Progenitor cell of endocrine pancreas (in vitro differentiated cells): ENCODE measurements around the gene FAM83F. TPM values are rescaled to one million over a fixed set of nuclear protein-coding genes. Genes with fewer than 3 reads are reported as not detected.

ENCODE experiments used
- DNase-seq: peaks from one replicate; pipeline ENCODE4 v3.0.0; 2021; ENCODE audit warnings: low spot score; ENCODE audit not compliant: unreplicated experiment
- H3K27ac Mint-ChIP-seq: 2 replicates; pipeline ENCODE4 v1.8.0; 2021; ENCODE audit warnings: mild to moderate bottlenecking, moderate library complexity, mixed read lengths
- H3K27me3 Mint-ChIP-seq: 2 replicates; pipeline ENCODE4 v1.8.0; 2021; ENCODE audit warnings: mixed read lengths
- H3K36me3 Mint-ChIP-seq: 2 replicates; pipeline ENCODE4 v1.8.0; 2022; ENCODE audit warnings: mixed read lengths; ENCODE audit not compliant: insufficient read depth
- H3K4me1 Mint-ChIP-seq: 2 replicates; pipeline ENCODE4 v1.8.0; 2021; ENCODE audit warnings: low read depth, mixed read lengths
- H3K4me3 Mint-ChIP-seq: 2 replicates; pipeline ENCODE4 v1.8.0; 2021; ENCODE audit warnings: low read depth, mild to moderate bottlenecking, moderate library complexity, mixed read lengths
- H3K9me3 Mint-ChIP-seq: 2 replicates; pipeline ENCODE4 v1.8.0; 2021; ENCODE audit warnings: low read depth, mixed read lengths
- CTCF ChIP-seq: fragments of 200-600 bp; sonication (generic); IDR thresholded peaks from one replicate; pipeline ENCODE4 v1.5.0; 2021; ENCODE audit warnings: antibody characterized with exemption, mild to moderate bottlenecking; ENCODE audit not compliant: unreplicated experiment
- total RNA-seq: library from RNA; stranded (reverse); gene quantifications from 2 replicates; pipeline ENCODE4 v1.2.1, GENCODE V29; 2021

FAM83F gene
- total RNA-seq, 1 donor from 2014 or later = 19.8 TPM

- Mint-ChIP-seq H3K27me3 (no peaks in the 10 kb centered on the region), H3K4me1 (peaks cover 30% of the 10 kb centered on the region), H3K4me3 (no peak overlapping the region), H3K36me3 (peaks cover 6% of the 10 kb centered on the region), H3K27ac (peak overlapping the region; percentile 5), H3K9me3 (peaks cover 5% of the 10 kb centered on the region)
- no peak for DNase-seq
- TF ChIP-seq CTCF = no peak
These were observed 20.0 kb downstream of the FAM83F start for GRCh38 chr22:40014667-40015248.

- peak overlapping the region; percentile 29 for H3K27ac Mint-ChIP-seq
- no peak for DNase-seq
These were observed 20.7 kb downstream of the FAM83F start for GRCh38 chr22:40015358-40015976.

GRCh38 chr22:40018051-40018450, 23.3 kb downstream of the FAM83F start:
- no peak overlapping the region for H3K4me3 Mint-ChIP-seq
- no peak overlapping the region for H3K27ac Mint-ChIP-seq
- no peaks in the 10 kb centered on the region for H3K27me3 Mint-ChIP-seq
- H3K4me1 Mint-ChIP-seq = peaks cover 15% of the 10 kb centered on the region
- no peak for TF ChIP-seq CTCF
- peaks cover 4% of the 10 kb centered on the region for H3K9me3 Mint-ChIP-seq
- peaks cover 7% of the 10 kb centered on the region for H3K36me3 Mint-ChIP-seq
- no peak for DNase-seq

More at GRCh38 chr22:40015358-40015976, 20.7 kb downstream of the FAM83F start:
- TF ChIP-seq CTCF = no peak
- H3K36me3 Mint-ChIP-seq = peaks cover 8% of the 10 kb centered on the region
- no peaks in the 10 kb centered on the region for H3K27me3 Mint-ChIP-seq
- H3K4me1 Mint-ChIP-seq = peaks cover 23% of the 10 kb centered on the region
- no peak overlapping the region for H3K4me3 Mint-ChIP-seq
- peaks cover 5% of the 10 kb centered on the region for H3K9me3 Mint-ChIP-seq

DNA sequence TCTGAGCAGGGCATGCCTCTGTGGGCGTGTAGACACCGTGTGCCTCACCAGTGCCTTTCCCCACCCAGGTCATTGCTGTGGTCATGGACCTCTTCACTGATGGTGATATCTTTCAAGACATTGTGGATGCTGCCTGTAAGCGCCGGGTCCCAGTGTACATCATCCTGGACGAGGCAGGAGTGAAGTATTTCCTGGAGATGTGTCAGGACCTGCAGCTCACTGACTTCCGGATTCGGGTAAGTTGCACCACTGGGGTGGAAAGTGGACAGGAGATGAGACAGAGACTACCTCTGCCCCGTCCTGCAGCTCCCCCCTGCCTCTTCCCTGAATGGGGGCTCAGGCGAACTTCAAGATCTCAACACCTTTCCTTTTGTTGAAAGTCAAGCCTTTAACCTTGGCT, 24.3 kb downstream of the FAM83F start:
- no peak for TF ChIP-seq CTCF
- Mint-ChIP-seq H3K36me3 (peaks cover 5% of the 10 kb centered on the region), H3K9me3 (no peaks in the 10 kb centered on the region), H3K4me3 (no peak overlapping the region), H3K27ac (no peak overlapping the region), H3K4me1 (peaks cover 15% of the 10 kb centered on the region), H3K27me3 (no peaks in the 10 kb centered on the region)
- DNase-seq = no peak

GRCh38 chr22:40020956-40021355, 26.2 kb downstream of the FAM83F start:
- Mint-ChIP-seq H3K27me3 (no peaks in the 10 kb centered on the region), H3K9me3 (no peaks in the 10 kb centered on the region), H3K4me1 (no peaks in the 10 kb centered on the region), H3K27ac (no peak overlapping the region), H3K4me3 (no peak overlapping the region), H3K36me3 (peaks cover 5% of the 10 kb centered on the region)
- no peak for DNase-seq
- TF ChIP-seq CTCF = no peak
